ENCODE measurements around the gene SLC38A9. TPM values are rescaled to one million over a fixed set of nuclear protein-coding genes. Genes with fewer than 3 reads are reported as not detected.

The SLC38A9 gene
- total RNA-seq, 4 donors from 2014 or later: 8.5 to 21.3 (median 16.7) TPM

- intact Hi-C loops (cut with DNase I; ENCODE audit: low total_unique reads): no loop called here
- WGBS, 2 donors: 90 to 95% methylated on average over 7 of the region's 7 CpGs
- no peak for DNase-seq (ENCODE audit: low spot score in 2 of 2)
- H3K4me3 ChIP-seq (ENCODE audit: low read depth, poor library complexity, severe bottlenecking): no peak overlapping the region
- no peak for TF ChIP-seq POLR2A (IDR thresholded peaks at IDR 0.05)
- TF ChIP-seq, protein P1, sequence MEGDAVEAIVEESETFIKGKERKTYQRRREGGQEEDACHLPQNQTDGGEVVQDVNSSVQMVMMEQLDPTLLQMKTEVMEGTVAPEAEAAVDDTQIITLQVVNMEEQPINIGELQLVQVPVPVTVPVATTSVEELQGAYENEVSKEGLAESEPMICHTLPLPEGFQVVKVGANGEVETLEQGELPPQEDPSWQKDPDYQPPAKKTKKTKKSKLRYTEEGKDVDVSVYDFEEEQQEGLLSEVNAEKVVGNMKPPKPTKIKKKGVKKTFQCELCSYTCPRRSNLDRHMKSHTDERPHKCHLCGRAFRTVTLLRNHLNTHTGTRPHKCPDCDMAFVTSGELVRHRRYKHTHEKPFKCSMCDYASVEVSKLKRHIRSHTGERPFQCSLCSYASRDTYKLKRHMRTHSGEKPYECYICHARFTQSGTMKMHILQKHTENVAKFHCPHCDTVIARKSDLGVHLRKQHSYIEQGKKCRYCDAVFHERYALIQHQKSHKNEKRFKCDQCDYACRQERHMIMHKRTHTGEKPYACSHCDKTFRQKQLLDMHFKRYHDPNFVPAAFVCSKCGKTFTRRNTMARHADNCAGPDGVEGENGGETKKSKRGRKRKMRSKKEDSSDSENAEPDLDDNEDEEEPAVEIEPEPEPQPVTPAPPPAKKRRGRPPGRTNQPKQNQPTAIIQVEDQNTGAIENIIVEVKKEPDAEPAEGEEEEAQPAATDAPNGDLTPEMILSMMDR (IDR thresholded peaks at IDR 0.05): no peak
Measured at GRCh38 chr5:55604611-55605067, 107.5 kb downstream of the SLC38A9 start.

- WGBS, 2 donors: 66% methylated on average over 5 of the region's 5 CpGs
- TF ChIP-seq POLR2A (IDR thresholded peaks at IDR 0.05): no peak
- TF ChIP-seq, protein P1 (IDR thresholded peaks at IDR 0.05): no peak
- H3K4me3 ChIP-seq (ENCODE audit: low read depth, poor library complexity, severe bottlenecking): no peak overlapping the region
- intact Hi-C loops (cut with DNase I; ENCODE audit: low total_unique reads): no loop called here
- no peak for DNase-seq (ENCODE audit: low spot score in 2 of 2)
Measured at GRCh38 chr5:55603922-55604321, 108.2 kb downstream of the SLC38A9 start.

GRCh38 chr5:55601628-55602027 lies 110.5 kb downstream of the SLC38A9 start:
- 43 to 56% methylated on average over 1 of the region's 1 CpG for WGBS, 2 donors
- intact Hi-C loops (cut with DNase I; ENCODE audit: low total_unique reads): no loop called here
- no peak for TF ChIP-seq POLR2A (IDR thresholded peaks at IDR 0.05)
- TF ChIP-seq, protein P1 (IDR thresholded peaks at IDR 0.05): no peak
- DNase-seq (ENCODE audit: low spot score in 2 of 2): no peak
- H3K4me3 ChIP-seq (ENCODE audit: low read depth, poor library complexity, severe bottlenecking): no peak overlapping the region

- DNase-seq (ENCODE audit: low spot score in 2 of 2): peak; percentile 87 to 94
- TF ChIP-seq, protein P1 (IDR thresholded peaks at IDR 0.05): no peak
- TF ChIP-seq POLR2A (IDR thresholded peaks at IDR 0.05): no peak
- WGBS, 2 donors: 7 to 8% methylated on average over 8 of the region's 8 CpGs
- no peak overlapping the region for H3K4me3 ChIP-seq (ENCODE audit: low read depth, poor library complexity, severe bottlenecking)
- intact Hi-C loops (cut with DNase I; ENCODE audit: low total_unique reads): no loop called here
Measured at GRCh38 chr5:55601204-55601618, 110.9 kb downstream of the SLC38A9 start.

GRCh38 chr5:55600497-55601203 lies 111.5 kb downstream of the SLC38A9 start:
- DNase-seq (ENCODE audit: low spot score in 2 of 2): no peak
- intact Hi-C loops (cut with DNase I; ENCODE audit: low total_unique reads): no loop called here
- WGBS, 2 donors: 12 to 14% methylated on average over 6 of the region's 6 CpGs
- TF ChIP-seq POLR2A (IDR thresholded peaks at IDR 0.05): no peak
- TF ChIP-seq, protein P1 (IDR thresholded peaks at IDR 0.05): no peak
- no peak overlapping the region for H3K4me3 ChIP-seq (ENCODE audit: low read depth, poor library complexity, severe bottlenecking)

DNA sequence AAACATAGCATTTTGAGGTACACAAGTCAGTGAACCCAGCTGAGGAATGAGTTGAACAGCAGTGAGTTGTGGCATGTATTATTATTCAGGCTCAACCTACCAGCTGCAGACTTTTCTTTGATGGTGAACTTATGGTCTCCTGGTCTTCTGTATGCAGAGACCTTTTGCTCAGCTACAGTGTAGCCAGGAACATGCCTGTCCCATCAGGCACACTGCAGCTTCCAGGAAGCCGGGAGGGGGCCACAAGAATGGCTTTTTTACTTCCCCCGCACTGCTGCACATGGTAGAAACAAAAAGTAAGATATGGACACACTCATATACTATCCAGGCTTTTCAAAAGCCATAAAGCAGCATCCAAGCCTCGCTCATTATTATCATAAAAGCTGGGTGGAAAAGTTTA lies 112.0 kb downstream of the SLC38A9 start:
- DNase-seq (ENCODE audit: low spot score in 2 of 2): no peak
- intact Hi-C loops (cut with DNase I; ENCODE audit: low total_unique reads): no loop called here
- TF ChIP-seq, protein P1 (IDR thresholded peaks at IDR 0.05): no peak
- no peak for TF ChIP-seq POLR2A (IDR thresholded peaks at IDR 0.05)
- 57 to 63% methylated on average over 3 of the region's 3 CpGs for WGBS, 2 donors
- no peak overlapping the region for H3K4me3 ChIP-seq (ENCODE audit: low read depth, poor library complexity, severe bottlenecking)

Data from lower leg skin (tissue), 4 donors.